GM18907 (cell line): ENCODE measurements around the gene LHPP.

Experiments
- ATAC-seq: cut with Tn5 transposase; IDR thresholded peaks from one replicate; pipeline ENCODE4 v1.9.1; 2021; ENCODE audit warnings: mild to moderate bottlenecking, moderate library complexity; ENCODE audit not compliant: unreplicated experiment

LHPP gene

DNA sequence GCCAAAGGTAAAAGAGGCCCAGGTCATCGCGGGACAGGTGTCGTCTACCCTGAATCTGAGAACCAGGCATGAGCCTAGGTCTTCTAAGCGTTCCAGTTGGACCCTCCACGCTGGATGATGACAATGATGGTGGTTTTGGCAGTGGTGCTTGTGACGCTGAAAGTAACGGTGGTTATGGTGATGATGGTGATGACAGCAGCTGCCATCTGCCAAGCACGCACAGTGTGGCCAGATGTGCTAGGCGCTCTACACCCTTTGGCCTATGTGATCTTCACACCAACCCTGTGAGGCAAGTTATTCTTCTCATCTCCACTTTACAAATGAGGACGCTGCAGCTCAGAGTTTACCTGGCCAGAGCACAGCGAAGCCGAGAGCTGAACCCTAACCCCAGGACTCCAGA, 188.6 kb downstream of the LHPP start:
- no peak for ATAC-seq

DNA sequence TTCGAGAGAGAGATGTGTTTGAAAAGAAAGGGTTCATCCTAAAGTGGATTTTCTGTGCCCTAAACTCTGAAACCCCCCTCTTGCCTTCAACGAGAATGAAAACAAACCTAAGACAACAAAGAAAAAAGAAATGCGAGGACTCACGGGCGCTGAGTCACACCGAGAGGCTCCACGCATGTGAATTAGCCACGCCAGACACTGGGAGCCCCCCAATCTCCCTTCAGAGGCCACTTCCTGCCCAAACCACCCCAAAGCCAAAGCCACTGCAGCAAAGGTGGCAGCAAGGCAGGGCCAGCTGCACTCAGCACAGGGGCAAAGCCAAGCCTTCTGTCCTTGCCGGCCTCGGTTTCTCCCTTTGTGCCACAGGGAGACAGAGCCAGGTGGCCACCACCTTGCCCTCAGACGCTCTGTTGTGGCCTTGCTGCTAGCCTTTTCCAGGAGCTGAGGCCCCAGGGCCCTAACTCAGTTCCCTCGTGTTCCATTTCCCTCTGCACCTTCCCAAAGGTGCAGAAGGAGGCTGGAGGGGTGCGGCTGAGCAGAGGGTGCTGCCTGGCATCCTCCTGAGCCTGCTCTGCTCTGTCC, 189.3 kb downstream of the LHPP start:
- peak; percentile 32 for ATAC-seq

- ATAC-seq: no peak
Observed at GRCh38 chr10:124651402-124651891, 189.8 kb downstream of the LHPP start.

GRCh38 chr10:124652200-124652599, 190.6 kb downstream of the LHPP start:
- no peak for ATAC-seq

DNA sequence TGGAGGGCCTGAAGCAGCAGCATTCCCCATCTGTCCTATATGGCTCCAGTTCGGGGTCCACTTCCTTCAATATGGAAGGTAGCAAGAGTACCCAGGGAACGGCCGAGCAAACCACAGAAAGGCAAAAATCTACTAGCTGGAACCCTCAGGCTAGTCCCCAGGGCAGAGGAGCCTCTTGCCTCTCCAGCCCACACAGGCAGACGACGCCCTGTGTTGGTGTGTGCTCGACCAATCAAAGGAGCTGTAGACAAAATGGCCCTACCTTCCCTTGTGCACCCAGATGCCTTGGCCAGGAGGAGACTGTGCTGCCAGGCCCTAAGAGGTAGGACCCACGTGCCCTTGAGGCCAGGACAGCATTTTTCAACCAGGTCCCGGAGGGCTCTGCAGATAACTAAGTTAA, 191.1 kb downstream of the LHPP start:
- ATAC-seq: no peak

DNA sequence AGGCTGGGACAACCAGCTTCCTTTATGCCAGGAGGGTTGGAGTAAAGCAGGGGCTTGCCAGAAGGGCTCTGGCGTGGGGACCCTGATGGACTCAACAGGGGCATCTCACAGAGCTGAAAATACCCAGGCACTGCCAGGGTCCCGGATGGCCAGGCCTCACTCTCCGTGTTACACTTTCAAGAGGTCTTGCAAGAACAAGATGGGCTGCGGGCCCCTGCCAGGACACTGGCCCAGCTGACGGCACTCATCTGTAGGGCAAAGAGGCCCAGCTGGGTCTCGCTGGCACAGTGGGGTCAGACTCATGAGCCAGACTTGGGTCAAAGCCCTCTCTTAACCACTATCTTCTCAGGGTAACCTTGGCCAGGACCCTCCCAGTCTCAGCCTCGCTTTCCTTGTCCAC, 191.7 kb downstream of the LHPP start:
- no peak for ATAC-seq

DNA sequence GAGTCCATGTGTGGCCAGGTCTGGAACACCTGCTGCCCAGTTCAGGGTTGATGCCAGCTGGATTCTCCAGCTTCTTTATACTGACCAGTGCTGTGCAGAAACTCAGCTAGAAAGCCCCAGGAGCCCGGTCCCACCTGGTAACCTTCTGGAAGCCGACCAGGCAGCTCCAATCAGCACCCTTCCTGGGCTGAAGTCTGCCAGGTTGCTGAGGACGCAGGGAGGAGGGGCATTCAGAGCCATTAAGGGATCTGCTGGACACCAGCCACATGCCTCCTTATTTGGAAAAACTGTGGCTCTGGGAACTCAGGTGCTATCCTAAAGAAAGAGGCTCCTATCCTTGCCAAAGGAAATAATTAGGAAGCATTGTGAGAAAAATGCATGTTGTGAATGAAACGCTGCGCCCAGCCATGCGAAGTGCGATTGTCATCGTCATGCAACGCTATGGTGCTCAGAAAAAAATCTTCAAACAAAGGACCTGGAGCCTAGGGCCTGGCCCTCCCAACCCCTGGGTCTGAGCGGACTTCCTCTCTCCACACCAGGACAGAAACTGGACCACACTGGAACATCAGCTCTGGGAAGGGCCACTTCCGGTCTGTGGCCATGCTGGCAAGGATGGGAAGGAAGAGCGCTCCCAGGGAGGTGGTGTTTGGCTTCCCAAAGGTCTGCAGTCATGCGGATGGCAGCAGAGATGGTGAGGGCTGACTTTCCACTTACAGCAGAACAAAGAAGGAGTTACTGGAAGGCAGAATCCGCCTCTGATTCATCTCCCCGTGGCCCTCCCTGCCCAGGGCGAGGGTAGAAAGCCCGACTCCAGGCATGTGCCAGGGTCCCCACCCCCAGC, 192.4 kb downstream of the LHPP start:
- ATAC-seq: no peak

DNA sequence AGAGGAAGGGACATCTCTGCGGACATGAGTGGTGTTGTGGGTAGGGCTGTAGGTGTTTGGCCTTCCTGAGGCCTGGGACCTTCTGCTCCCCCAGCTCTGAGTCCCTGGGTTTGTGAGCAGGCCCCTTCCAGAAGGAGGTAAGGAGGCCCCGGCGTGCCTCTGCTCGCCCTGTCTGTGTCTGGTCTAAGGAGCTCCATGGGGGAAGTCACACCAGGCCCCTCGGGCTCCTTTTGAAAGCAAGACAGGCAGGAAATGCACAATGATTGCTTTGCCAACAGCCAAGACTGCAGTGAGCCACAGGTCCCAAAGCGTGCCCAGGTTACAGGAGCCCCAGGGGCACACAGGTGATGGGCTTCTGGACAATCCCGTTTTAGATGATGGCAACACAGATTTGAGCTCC, 193.1 kb downstream of the LHPP start:
- no peak for ATAC-seq

GRCh38 chr10:124655191-124656112, 193.8 kb downstream of the LHPP start:
- no peak for ATAC-seq

GRCh38 chr10:124656113-124656490, 194.5 kb downstream of the LHPP start:
- no peak for ATAC-seq

DNA sequence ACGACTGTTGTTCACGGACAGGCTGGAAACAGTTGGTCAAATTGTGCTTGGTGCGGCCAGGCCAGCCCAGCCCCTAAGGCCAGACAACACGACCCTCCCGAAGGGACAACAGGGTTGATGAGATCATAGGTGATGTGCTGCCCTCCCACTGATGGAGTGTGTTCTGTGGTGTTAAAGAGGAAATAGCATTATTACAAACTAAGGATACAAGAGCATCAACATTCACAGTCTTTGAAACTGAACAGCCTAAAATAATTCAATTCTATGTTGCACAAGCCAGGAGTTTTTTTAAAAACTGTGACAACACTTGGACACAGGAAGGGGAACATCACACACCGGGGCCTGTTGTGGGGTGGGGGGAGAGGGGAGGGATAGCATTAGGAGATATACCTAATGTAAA, 194.9 kb downstream of the LHPP start:
- no peak for ATAC-seq

DNA sequence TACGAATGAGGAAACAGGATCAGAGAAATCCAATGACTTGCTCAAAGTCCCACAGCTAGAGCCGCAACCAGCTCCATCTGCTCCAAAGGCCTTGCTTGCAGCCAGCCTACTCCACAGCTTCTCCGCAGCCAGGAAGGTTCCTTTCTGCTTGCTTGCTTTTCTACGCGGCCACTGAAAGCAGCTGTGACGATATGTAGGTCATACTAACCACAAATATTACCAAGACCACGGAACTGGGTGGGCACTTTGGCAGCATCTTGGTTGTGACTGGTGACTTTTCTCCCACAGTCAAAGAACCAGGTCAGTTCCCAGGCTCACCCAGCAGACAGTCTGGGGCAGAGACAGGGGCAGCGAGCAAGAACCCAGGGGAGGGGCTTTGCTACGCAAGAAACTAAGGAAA, 196.2 kb downstream of the LHPP start:
- ATAC-seq: peak; percentile 50

- ATAC-seq: no peak
Observed at GRCh38 chr10:124658591-124659242, 197.1 kb downstream of the LHPP start.

DNA sequence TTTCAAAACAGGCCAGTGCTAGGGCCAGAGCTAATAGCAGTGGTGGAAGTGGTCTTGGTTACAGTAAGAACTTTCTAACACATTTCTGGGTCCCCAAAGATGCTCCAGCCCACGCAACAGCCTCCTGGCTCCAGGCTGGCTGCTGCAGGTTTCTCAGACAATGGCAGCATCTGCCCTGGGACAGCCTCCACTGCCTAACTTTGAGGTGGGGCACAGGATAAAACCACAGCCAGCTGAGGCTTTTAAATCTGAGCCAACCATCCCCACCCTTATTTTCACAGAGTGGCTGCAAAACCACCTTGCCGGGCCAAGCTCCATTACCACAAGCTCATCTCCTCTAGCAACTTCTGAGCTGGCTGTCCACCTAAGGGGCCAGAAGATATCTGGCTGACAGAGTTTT, 197.8 kb downstream of the LHPP start:
- ATAC-seq: no peak

DNA sequence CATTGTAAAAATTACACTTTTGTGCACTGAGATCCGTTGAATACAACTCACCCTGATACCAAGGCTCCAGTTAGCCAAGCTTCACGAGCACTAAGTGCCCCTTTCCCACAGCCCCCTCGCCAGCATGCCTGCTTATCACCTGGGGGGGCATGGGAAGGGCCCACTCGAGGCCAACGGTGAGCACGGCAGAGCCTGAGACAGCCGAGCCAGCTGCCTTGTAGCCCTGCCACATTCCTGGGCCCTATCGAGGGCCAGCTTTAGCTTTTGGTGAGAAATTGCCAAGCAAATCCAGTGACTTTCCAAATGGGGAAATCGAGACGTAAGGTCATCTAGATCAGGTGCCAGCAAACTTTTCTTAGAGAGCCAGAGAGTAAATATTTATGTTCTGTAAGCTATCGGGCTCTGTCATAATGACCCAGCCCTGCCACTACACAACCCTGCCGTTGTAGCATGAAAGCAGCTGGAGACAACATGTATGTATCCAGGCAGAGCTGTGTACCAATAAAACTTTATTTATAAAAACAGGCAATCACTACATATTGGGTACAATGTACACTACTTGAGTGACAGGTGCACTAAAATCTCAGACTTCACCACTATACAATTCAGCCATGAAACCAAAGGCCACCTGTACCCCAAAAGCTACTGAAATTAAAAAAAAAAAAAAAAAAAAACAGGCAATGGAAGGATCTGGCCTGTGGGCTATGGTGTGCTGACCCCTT, 198.9 kb downstream of the LHPP start:
- ATAC-seq: no peak

DNA sequence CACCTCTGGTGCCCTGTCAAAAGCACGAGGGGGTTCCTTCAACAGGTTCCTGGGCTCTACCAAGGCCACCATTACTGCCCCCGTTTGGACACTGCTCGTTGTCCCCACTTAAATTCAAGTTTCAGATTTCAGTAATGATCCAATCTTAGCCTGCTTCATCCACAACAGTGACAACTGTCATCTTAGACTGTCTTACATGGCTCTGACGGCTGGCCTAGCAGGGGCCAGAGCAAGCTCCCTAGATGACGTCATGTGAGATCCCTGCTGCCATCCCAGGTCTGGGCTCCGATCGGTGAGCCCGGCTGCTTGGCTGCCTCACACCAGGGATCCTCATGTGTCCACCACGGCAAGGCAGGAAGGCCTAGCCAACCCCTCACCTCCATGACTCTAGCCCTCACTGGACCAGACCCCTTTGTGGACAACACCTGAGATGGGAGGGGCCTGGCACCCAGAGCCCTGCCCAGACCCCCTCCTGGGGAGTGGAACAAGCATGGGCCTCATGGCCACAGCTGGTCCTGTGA, 200.1 kb downstream of the LHPP start:
- ATAC-seq: no peak

GRCh38 chr10:124663228-124663627, 201.6 kb downstream of the LHPP start:
- no peak for ATAC-seq
